Measurements from ENCODE around the gene BUD31. TPM values are rescaled to one million over a fixed set of nuclear protein-coding genes. Genes with fewer than 3 reads are reported as not detected.
"Not testable (repeated sequence)": the region's sequence is repeated elsewhere in the genome, so short reads cannot be mapped to it uniquely, and the experiment has no call there.

The BUD31 gene
- total RNA-seq, 8 experiments from 2014 or later = 105 to 221 (median 146) TPM

- Histone ChIP-seq H3K4me1 (replicated peaks in 1 of 2) (peaks cover 13 to 16% of the 10 kb centered on the region in 2 donors), H3K4me3 (peak overlapping the region in 2 of 5 donors; percentile 91 to 93), H3K27ac (no peak overlapping the region)
- ATAC-seq (replicated peaks in 6 of 8) = no peak
- in situ Hi-C loops (cut with MboI; ENCODE audit: low pct_unique_long_range_greater_than_20kb in 2 of 9, low sequenced_read_pairs in 9 of 9, unreplicated experiment in 9 of 9) = no loop called here
- WGBS, 10 experiments = 83 to 100% (median 100%) methylated on average over 1 to 2 of the region's 2 CpGs; no CpG with 5 or more reads in 2 of the 10 experiments
Observed at GRCh38 chr7:99410635-99411034, 1.9 kb downstream of the BUD31 start.

- H3K27ac ChIP-seq; H3K4me3 ChIP-seq; H3K4me1 ChIP-seq (replicated peaks in 1 of 2); ATAC-seq (replicated peaks in 6 of 8); in situ Hi-C loops (cut with MboI; ENCODE audit: low pct_unique_long_range_greater_than_20kb in 2 of 9, low sequenced_read_pairs in 9 of 9, unreplicated experiment in 9 of 9): not testable (repeated sequence)
- 52 to 100% (median 76%) methylated on average over 1 to 9 of the region's 17 CpGs; no CpG with 5 or more reads in 1 of the 10 experiments for WGBS, 10 experiments
Observed at GRCh38 chr7:99415513-99416127, 6.9 kb downstream of the BUD31 start.

- in situ Hi-C loops (cut with MboI; ENCODE audit: low pct_unique_long_range_greater_than_20kb in 2 of 9, low sequenced_read_pairs in 9 of 9, unreplicated experiment in 9 of 9) = no loop called here
- 90 to 100% methylated on average over 2 of the region's 9 CpGs; no CpG with 5 or more reads in 8 of the 10 experiments for WGBS, 10 experiments
- no peak overlapping the region for H3K27ac ChIP-seq
- no peak for ATAC-seq (replicated peaks in 6 of 8)
- H3K4me3 ChIP-seq = no peak overlapping the region
- H3K4me1 ChIP-seq (replicated peaks in 1 of 2) = no peaks in the 10 kb centered on the region
Observed at GRCh38 chr7:99418260-99418659, 9.5 kb downstream of the BUD31 start.

- Histone ChIP-seq H3K4me3 (no peak overlapping the region), H3K4me1 (replicated peaks in 1 of 2) (no peaks in the 10 kb centered on the region), H3K27ac (no peak overlapping the region)
- ATAC-seq (replicated peaks in 6 of 8) = peak in 7 of 8 experiments; percentile 4 to 33 (median 31)
- in situ Hi-C loops (cut with MboI; ENCODE audit: low pct_unique_long_range_greater_than_20kb in 2 of 9, low sequenced_read_pairs in 9 of 9, unreplicated experiment in 9 of 9) = no loop called here
- WGBS, 10 experiments = 60 to 100% (median 96%) methylated on average over 1 to 11 of the region's 29 CpGs; no CpG with 5 or more reads in 3 of the 10 experiments
Observed at GRCh38 chr7:99419323-99420021, 10.7 kb downstream of the BUD31 start.

- peak in 3 of 8 experiments; percentile 4 to 19 (median 13) for ATAC-seq (replicated peaks in 6 of 8)
- Histone ChIP-seq H3K4me1 (replicated peaks in 1 of 2) (no peaks in the 10 kb centered on the region), H3K27ac (no peak overlapping the region), H3K4me3 (no peak overlapping the region)
- in situ Hi-C loops (cut with MboI; ENCODE audit: low pct_unique_long_range_greater_than_20kb in 2 of 9, low sequenced_read_pairs in 9 of 9, unreplicated experiment in 9 of 9) = no loop called here
- WGBS, 10 experiments = 84 to 100% (median 96%) methylated on average over 1 to 3 of the region's 5 CpGs; no CpG with 5 or more reads in 4 of the 10 experiments
Observed at GRCh38 chr7:99420213-99420612, 11.4 kb downstream of the BUD31 start.

GRCh38 chr7:99420986-99421385, 12.2 kb downstream of the BUD31 start:
- peak in 1 of 8 experiments; percentile 5 for ATAC-seq (replicated peaks in 6 of 8)
- no peak overlapping the region for H3K4me3 ChIP-seq
- H3K4me1 ChIP-seq (replicated peaks in 1 of 2) = no peaks in the 10 kb centered on the region
- H3K27ac ChIP-seq = no peak overlapping the region
- in situ Hi-C loops (cut with MboI; ENCODE audit: low pct_unique_long_range_greater_than_20kb in 2 of 9, low sequenced_read_pairs in 9 of 9, unreplicated experiment in 9 of 9) = no loop called here
- WGBS, 10 experiments = 12 to 98% (median 90%) methylated on average over 3 to 6 of the region's 7 CpGs; no CpG with 5 or more reads in 1 of the 10 experiments

GRCh38 chr7:99422186-99422585, 13.4 kb downstream of the BUD31 start:
- WGBS, 10 experiments = 52 to 100% (median 98%) methylated on average over 1 to 7 of the region's 11 CpGs; no CpG with 5 or more reads in 2 of the 10 experiments
- Histone ChIP-seq H3K27ac (no peak overlapping the region), H3K4me3 (no peak overlapping the region), H3K4me1 (replicated peaks in 1 of 2) (no peaks in the 10 kb centered on the region)
- in situ Hi-C loops (cut with MboI; ENCODE audit: low pct_unique_long_range_greater_than_20kb in 2 of 9, low sequenced_read_pairs in 9 of 9, unreplicated experiment in 9 of 9) = no loop called here
- peak in 1 of 8 experiments; percentile 74 for ATAC-seq (replicated peaks in 6 of 8)

GRCh38 chr7:99422625-99423024, 13.9 kb downstream of the BUD31 start:
- in situ Hi-C loops (cut with MboI; ENCODE audit: low pct_unique_long_range_greater_than_20kb in 2 of 9, low sequenced_read_pairs in 9 of 9, unreplicated experiment in 9 of 9) = no loop called here
- H3K4me1 ChIP-seq (replicated peaks in 1 of 2) = no peaks in the 10 kb centered on the region

GRCh38 chr7:99424932-99425730, 16.4 kb downstream of the BUD31 start:
- in situ Hi-C loops (cut with MboI; ENCODE audit: low pct_unique_long_range_greater_than_20kb in 2 of 9, low sequenced_read_pairs in 9 of 9, unreplicated experiment in 9 of 9) = no loop called here
- peak in 1 of 8 experiments; percentile 10 for ATAC-seq (replicated peaks in 6 of 8)
- WGBS, 10 experiments = 40 to 100% (median 75%) methylated on average over 1 to 6 of the region's 24 CpGs; no CpG with 5 or more reads in 4 of the 10 experiments
- Histone ChIP-seq H3K27ac (no peak overlapping the region), H3K4me1 (replicated peaks in 1 of 2) (no peaks in the 10 kb centered on the region), H3K4me3 (no peak overlapping the region)

More at GRCh38 chr7:99422625-99423024, 13.9 kb downstream of the BUD31 start:
- peak in 1 of 8 experiments; percentile 10 for ATAC-seq (replicated peaks in 6 of 8)
- no peak overlapping the region for H3K4me3 ChIP-seq
- no peak overlapping the region for H3K27ac ChIP-seq
- 0 to 100% (median 73%) methylated on average over 1 to 4 of the region's 5 CpGs; no CpG with 5 or more reads in 2 of the 10 experiments for WGBS, 10 experiments

- 50 to 100% (median 89%) methylated on average over 1 to 3 of the region's 10 CpGs; no CpG with 5 or more reads in 4 of the 10 experiments for WGBS, 10 experiments
- in situ Hi-C loops (cut with MboI; ENCODE audit: low pct_unique_long_range_greater_than_20kb in 2 of 9, low sequenced_read_pairs in 9 of 9, unreplicated experiment in 9 of 9) = no loop called here
- ATAC-seq (replicated peaks in 6 of 8) = no peak
- Histone ChIP-seq H3K4me3 (no peak overlapping the region), H3K4me1 (replicated peaks in 1 of 2) (no peaks in the 10 kb centered on the region), H3K27ac (no peak overlapping the region)
Observed at GRCh38 chr7:99428972-99429566, 20.3 kb downstream of the BUD31 start.

- 76 to 100% (median 90%) methylated on average over 1 to 7 of the region's 8 CpGs; no CpG with 5 or more reads in 6 of the 10 experiments for WGBS, 10 experiments
- Histone ChIP-seq H3K4me1 (replicated peaks in 1 of 2) (no peaks in the 10 kb centered on the region), H3K4me3 (no peak overlapping the region), H3K27ac (no peak overlapping the region)
- in situ Hi-C loops (cut with MboI; ENCODE audit: low pct_unique_long_range_greater_than_20kb in 2 of 9, low sequenced_read_pairs in 9 of 9, unreplicated experiment in 9 of 9) = no loop called here
- no peak for ATAC-seq (replicated peaks in 6 of 8)
Observed at GRCh38 chr7:99429756-99430155, 21.0 kb downstream of the BUD31 start.

- H3K27ac ChIP-seq; in situ Hi-C loops (cut with MboI; ENCODE audit: low pct_unique_long_range_greater_than_20kb in 2 of 9, low sequenced_read_pairs in 9 of 9, unreplicated experiment in 9 of 9); ATAC-seq (replicated peaks in 6 of 8); H3K4me3 ChIP-seq; H3K4me1 ChIP-seq (replicated peaks in 1 of 2): not testable (repeated sequence)
- WGBS, 10 experiments = 83 to 100% (median 100%) methylated on average over 1 to 5 of the region's 13 CpGs; no CpG with 5 or more reads in 2 of the 10 experiments
Observed at GRCh38 chr7:99431756-99432540, 23.2 kb downstream of the BUD31 start.

Measured in motor neuron (in vitro differentiated cells).